Stomach (tissue), 9 donors: ENCODE data around the gene AKAP9. TPM values are rescaled to one million over a fixed set of nuclear protein-coding genes. Genes with fewer than 3 reads are reported as not detected.
A peak's percentile ranks its signal among the peaks of the same experiment; 100 is the strongest.
"Not testable (repeated sequence)": the region's sequence is repeated elsewhere in the genome, so short reads cannot be mapped to it uniquely, and the experiment has no call there.

Source experiments
- DNase-seq, 2 donors: peaks; one replicate each; pipeline versions ENCODE4 v3.0.0 to v3.0.0-alpha.2; 2013 to 2019
- H3K27ac ChIP-seq, 5 donors: fragments of 200-600 bp in 4 of 5; sonication (generic) in 4 of 5; one replicate each; pipeline ENCODE4 v1.5.1; 2013 to 2019; ENCODE audit warnings: mild to moderate bottlenecking in 1 of 5, moderate library complexity in 1 of 5
- H3K27me3 ChIP-seq, 3 donors: fragments of 200-600 bp; sonication (generic); one replicate each; pipeline ENCODE4 v1.5.1; 2017 to 2019; ENCODE audit warnings: mixed run types in 1 of 3
- H3K36me3 ChIP-seq, 4 donors: fragments of 200-600 bp; sonication (generic); 1 replicate in 3 of 4; 2 replicates in 1 of 4; pipeline ENCODE4 v1.5.1; 2016 to 2019
- H3K4me1 ChIP-seq, 4 donors: fragments of 200-600 bp; sonication (generic); one replicate each; pipeline ENCODE4 v1.5.1; 2016 to 2019
- H3K4me3 ChIP-seq, 4 donors: fragments of 200-600 bp; sonication (generic) in 3 of 4; one replicate each; pipeline ENCODE4 v1.5.1; 2016 to 2019; ENCODE audit warnings: mild to moderate bottlenecking in 1 of 4
- H3K9me3 ChIP-seq, 4 donors: fragments of 200-600 bp; sonication (generic); one replicate each; pipeline ENCODE4 v1.5.1; 2016 to 2019
- CTCF ChIP-seq, 7 experiments: fragments of 450-650 bp in 4 of 7; fragments of 200-600 bp in 3 of 7; sonication (generic) in 3 of 7; IDR thresholded peaks; one replicate each; pipeline ENCODE4 v1.5.1; 2016 to 2019; ENCODE audit warnings: antibody characterized with exemption in 7 of 7, control low read depth in 2 of 7, mild to moderate bottlenecking in 1 of 7
- EP300 ChIP-seq: sonication (generic); formaldehyde crosslinking; IDR thresholded peaks from one replicate; pipeline ENCODE4 v1.6.1; 2017; ENCODE audit warnings: antibody characterized with exemption
- POLR2A ChIP-seq, 4 donors: fragments of 450-650 bp; IDR thresholded peaks; one replicate each; pipeline ENCODE4 v1.6.1; 2016; ENCODE audit warnings: antibody characterized with exemption in 4 of 4, control low read depth in 2 of 4, mild to moderate bottlenecking in 1 of 4, moderate library complexity in 1 of 4
- POLR2AphosphoS5 ChIP-seq, 3 donors: sonication (generic); formaldehyde crosslinking; IDR thresholded peaks; one replicate each; pipeline ENCODE4 v1.6.1; 2016; ENCODE audit warnings: antibody characterized with exemption in 3 of 3
- WGBS, 5 donors: extraction: QIAGEN DNeasy Blood & Tissue Kit in 3 of 5; methylation state at CpG; one replicate each; pipeline versions ENCODE4 v1.1.5 to v1.1.7; 2013 to 2018; 5-methylcytosine and 5-hydroxymethylcytosine counted together
- intact Hi-C: fragments of 100-400 bp; cut with DNase I; formaldehyde crosslinking; loops from one replicate; pipeline ENCODE4 v1.15.1; 2023; ENCODE audit warnings: low total_unique reads
- polyA plus RNA-seq, 3 donors: library from polyadenylated mRNA; stranded (reverse); fragments of 200-250 nt; gene quantifications; one replicate each; pipeline ENCODE4 v1.2.3, GENCODE V29; 2013
- total RNA-seq, 5 donors: library from RNA; depleted of rRNA; stranded (reverse); fragments of >200 nt; gene quantifications; one replicate each; pipeline versions ENCODE4 v1.1.0 to v1.2.3, GENCODE V29; 2014 to 2016
- donor health status: healthy with polysubstance abuse.
- donor health status: Bipolar disorder and iron deficiency.
- donor health status: healthy.

AKAP9 gene
- total and polyA plus RNA-seq, 8 donors = 5.7 to 149 (median 113) TPM

GRCh38 chr7:92013611-92014010 is 72.9 kb downstream of the AKAP9 start:
- peaks cover 0 to 77% (median 64%) of the 10 kb centered on the region in 4 donors for H3K36me3 ChIP-seq
- no peak for DNase-seq
- H3K4me1 ChIP-seq = peaks cover 0 to 14% (median 2%) of the 10 kb centered on the region in 4 donors
- no peak overlapping the region for H3K27ac ChIP-seq
- H3K27me3 ChIP-seq = no peaks in the 10 kb centered on the region
- no peak for TF ChIP-seq EP300
- no peak for TF ChIP-seq POLR2AphosphoS5 (IDR thresholded peaks at IDR 0.05)
- no peak overlapping the region for H3K4me3 ChIP-seq
- intact Hi-C loops = no loop called here
- peaks cover 0 to 11% (median 5%) of the 10 kb centered on the region in 4 donors for H3K9me3 ChIP-seq

- TF ChIP-seq EP300 (no peak), CTCF (IDR thresholded peaks at IDR 0.05) (no peak), POLR2AphosphoS5 (IDR thresholded peaks at IDR 0.05) (no peak), POLR2A (IDR thresholded peaks at IDR 0.05) (no peak)
- Histone ChIP-seq H3K4me3 (no peak overlapping the region), H3K27me3 (no peaks in the 10 kb centered on the region), H3K36me3 (peaks cover 9 to 99% (median 82%) of the 10 kb centered on the region in 4 donors), H3K27ac (no peak overlapping the region), H3K9me3 (no peaks in the 10 kb centered on the region), H3K4me1 (peaks cover 0 to 14% (median 5%) of the 10 kb centered on the region in 4 donors)
- no peak for DNase-seq
- intact Hi-C loops = no loop called here
Observed at GRCh38 chr7:92020636-92021035, 80.0 kb downstream of the AKAP9 start.

GRCh38 chr7:92025260-92025659 is 84.6 kb downstream of the AKAP9 start:
- no peak for DNase-seq
- no peaks in the 10 kb centered on the region for H3K27me3 ChIP-seq
- 61 to 86% (median 79%) methylated on average over 3 of the region's 3 CpGs for WGBS, 5 donors
- H3K27ac ChIP-seq = peak overlapping the region in 1 of 5 donors; percentile 11
- H3K4me3 ChIP-seq = no peak overlapping the region
- no peak for TF ChIP-seq POLR2AphosphoS5 (IDR thresholded peaks at IDR 0.05)
- TF ChIP-seq EP300 = no peak
- no peak for TF ChIP-seq POLR2A (IDR thresholded peaks at IDR 0.05)
- no peak for TF ChIP-seq CTCF (IDR thresholded peaks at IDR 0.05)
- peaks cover 24 to 89% (median 79%) of the 10 kb centered on the region in 4 donors for H3K36me3 ChIP-seq
- H3K4me1 ChIP-seq = peaks cover 0 to 7% (median 0%) of the 10 kb centered on the region in 4 donors
- peaks cover 0 to 16% (median 11%) of the 10 kb centered on the region in 4 donors for H3K9me3 ChIP-seq
- intact Hi-C loops = no loop called here

- H3K27me3 ChIP-seq, H3K4me1 ChIP-seq, H3K27ac ChIP-seq, DNase-seq, intact Hi-C loops, H3K4me3 ChIP-seq: not testable (repeated sequence)
- peaks cover 0 to 16% (median 11%) of the 10 kb centered on the region in 4 donors for H3K9me3 ChIP-seq
- 99 to 100% (median 100%) methylated on average over 10 to 24 of the region's 24 CpGs for WGBS, 5 donors
- H3K36me3 ChIP-seq = peaks cover 26 to 88% (median 80%) of the 10 kb centered on the region in 4 donors
Observed at GRCh38 chr7:92026635-92027034, 86.0 kb downstream of the AKAP9 start.

- H3K27ac ChIP-seq, intact Hi-C loops, H3K4me1 ChIP-seq, H3K4me3 ChIP-seq, DNase-seq, H3K27me3 ChIP-seq: not testable (repeated sequence)
- 95 to 99% (median 98%) methylated on average over 8 to 29 of the region's 29 CpGs for WGBS, 5 donors
- H3K36me3 ChIP-seq = peaks cover 26 to 88% (median 80%) of the 10 kb centered on the region in 4 donors
- peaks cover 0 to 16% (median 11%) of the 10 kb centered on the region in 4 donors for H3K9me3 ChIP-seq
Observed at GRCh38 chr7:92027128-92027527, 86.5 kb downstream of the AKAP9 start.

- H3K4me3 ChIP-seq = no peak overlapping the region
- H3K9me3 ChIP-seq = peaks cover 0 to 16% (median 11%) of the 10 kb centered on the region in 4 donors
- peaks cover 20 to 87% (median 81%) of the 10 kb centered on the region in 4 donors for H3K36me3 ChIP-seq
- TF ChIP-seq CTCF (IDR thresholded peaks at IDR 0.05) (no peak), POLR2A (IDR thresholded peaks at IDR 0.05) (no peak), POLR2AphosphoS5 (IDR thresholded peaks at IDR 0.05) (no peak), EP300 (no peak)
- H3K27ac ChIP-seq = no peak overlapping the region
- intact Hi-C loops = no loop called here
- H3K4me1 ChIP-seq = peaks cover 0 to 7% (median 0%) of the 10 kb centered on the region in 4 donors
- no peak for DNase-seq
- 85 to 96% (median 87%) methylated on average over 2 of the region's 2 CpGs for WGBS, 5 donors
- H3K27me3 ChIP-seq = no peaks in the 10 kb centered on the region
Observed at GRCh38 chr7:92028226-92028625, 87.6 kb downstream of the AKAP9 start.
